Heart left ventricle (tissue), 13 donors: ENCODE results near the gene PACSIN2.

Experiments used
- CTCF ChIP-seq, 12 donors: fragments of 200-600 bp; sonication (generic) in 4 of 12; IDR thresholded peaks; one replicate each; pipeline versions ENCODE4 v1.5.0 to v1.8.0; 2018 to 2022; ENCODE audit warnings: antibody characterized with exemption in 12 of 12, mild to moderate bottlenecking in 5 of 12
- POLR2A ChIP-seq, 2 donors: fragments of 450-650 bp; IDR thresholded peaks; one replicate each; pipeline ENCODE4 v1.6.1; 2017; ENCODE audit warnings: antibody characterized with exemption in 2 of 2, mild to moderate bottlenecking in 2 of 2, moderate library complexity in 2 of 2
- donor health status: ischemic (EF 13 %, LVEDD 7.1; RV severe dilation, severe dysfunction).
- donor health status: DM: no; HTN: yes; CAD: no.
- donor health status: DM: no; HTN: no; CAD: no.
- donor health status: ischemic (EF 25% LVEDD 6.9; RV normal size, moderate dysfunction).
- donor health status: ischemic (EF 25% LVEDD 5.7; RV mildly dilated, moderate dysfunction).
- donor health status: ischemic (EF 35%, LVEDD 5.7; RV mildly dilated, moderate dysfunction).
- donor health status: nonischemic (EF 11% LVEDD 7.7; RV severe dilation, severe dysfunction).
- donor health status: DM: yes; HTN: yes; CAD: no.
- donor health status: PGD.
- donor health status: ischemic (EF 29% LVEDD 5.4; RV normal size, mild dysfunction).
- donor health status: nonischemic (EF 23%, LVEDD 6.1; RV moderate dilation, normal function).

- TF ChIP-seq CTCF (IDR thresholded peaks at IDR 0.05) (no peak), POLR2A (IDR thresholded peaks at IDR 0.05) (no peak)
Measured at GRCh38 chr22:42857845-42858481, 157.0 kb downstream of the PACSIN2 start.
